Measurements from ENCODE around the gene ZNHIT6.
"Not testable (repeated sequence)": the region's sequence is repeated elsewhere in the genome, so short reads cannot be mapped to it uniquely, and the experiment has no call there.

ZNHIT6 gene

DNA sequence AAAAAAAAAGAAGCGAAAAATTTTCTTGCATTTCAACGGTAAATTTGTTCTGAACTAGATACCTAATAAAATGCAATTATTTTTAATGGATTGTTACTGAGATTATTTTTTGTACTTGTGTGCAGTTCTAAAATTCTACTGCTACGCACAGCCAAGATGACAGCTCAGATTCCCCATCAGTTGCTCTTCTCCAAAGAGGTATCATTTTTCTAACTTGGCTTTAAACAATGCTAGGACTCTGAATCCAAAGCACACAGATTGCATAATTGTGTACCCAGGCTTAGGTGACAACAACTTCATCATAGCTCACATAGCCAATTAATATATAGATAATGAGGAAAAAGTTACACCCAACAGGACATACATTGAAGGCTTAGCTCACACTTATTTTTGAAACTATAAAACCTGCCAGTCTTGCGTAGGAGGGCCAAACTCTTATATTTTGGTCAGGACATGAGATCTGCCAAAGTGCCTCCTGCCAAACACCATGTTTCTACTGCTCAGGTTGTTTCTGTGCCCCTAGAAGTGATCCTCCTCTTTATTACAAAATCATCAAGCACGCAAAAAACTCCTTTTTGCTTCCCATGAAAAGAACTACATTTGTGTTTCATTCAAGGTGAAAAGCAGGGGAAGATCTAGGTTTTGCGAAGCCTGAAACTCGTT is 10.6 kb upstream of the ZNHIT6 start:
- TF ChIP-seq CTCF (IDR thresholded peaks at IDR 0.05; ENCODE audit: unreplicated experiment in 3 of 3) = no peak
- no peaks in the 10 kb centered on the region for H3K27me3 Mint-ChIP-seq (ENCODE audit: low read depth)
- peaks cover 8% of the 10 kb centered on the region for H3K36me3 Mint-ChIP-seq (ENCODE audit: low read depth)
- H3K9me3 Mint-ChIP-seq = peaks cover 29% of the 10 kb centered on the region
- no peak overlapping the region for H3K27ac Mint-ChIP-seq
- H3K4me1 Mint-ChIP-seq = no peaks in the 10 kb centered on the region
- no peak overlapping the region for H3K4me3 Mint-ChIP-seq

GRCh38 chr1:85714418-85715114 is 6.3 kb upstream of the ZNHIT6 start:
- H3K9me3 Mint-ChIP-seq = peaks cover 12% of the 10 kb centered on the region
- H3K4me1 Mint-ChIP-seq; H3K4me3 Mint-ChIP-seq; H3K27me3 Mint-ChIP-seq (ENCODE audit: low read depth); H3K36me3 Mint-ChIP-seq (ENCODE audit: low read depth); H3K27ac Mint-ChIP-seq: not testable (repeated sequence)

GRCh38 chr1:85708829-85709227 is 595 bp upstream of the ZNHIT6 start:
- Mint-ChIP-seq H3K4me1 (peaks cover 4% of the 10 kb centered on the region), H3K27me3 (ENCODE audit: low read depth) (no peaks in the 10 kb centered on the region), H3K4me3 (no peak overlapping the region), H3K36me3 (ENCODE audit: low read depth) (peaks cover 24% of the 10 kb centered on the region), H3K27ac (no peak overlapping the region), H3K9me3 (peaks cover under 1% of the 10 kb centered on the region)
- TF ChIP-seq CTCF (IDR thresholded peaks at IDR 0.05; ENCODE audit: unreplicated experiment in 3 of 3) = peak in 1 of 3 experiments; percentile 8

DNA sequence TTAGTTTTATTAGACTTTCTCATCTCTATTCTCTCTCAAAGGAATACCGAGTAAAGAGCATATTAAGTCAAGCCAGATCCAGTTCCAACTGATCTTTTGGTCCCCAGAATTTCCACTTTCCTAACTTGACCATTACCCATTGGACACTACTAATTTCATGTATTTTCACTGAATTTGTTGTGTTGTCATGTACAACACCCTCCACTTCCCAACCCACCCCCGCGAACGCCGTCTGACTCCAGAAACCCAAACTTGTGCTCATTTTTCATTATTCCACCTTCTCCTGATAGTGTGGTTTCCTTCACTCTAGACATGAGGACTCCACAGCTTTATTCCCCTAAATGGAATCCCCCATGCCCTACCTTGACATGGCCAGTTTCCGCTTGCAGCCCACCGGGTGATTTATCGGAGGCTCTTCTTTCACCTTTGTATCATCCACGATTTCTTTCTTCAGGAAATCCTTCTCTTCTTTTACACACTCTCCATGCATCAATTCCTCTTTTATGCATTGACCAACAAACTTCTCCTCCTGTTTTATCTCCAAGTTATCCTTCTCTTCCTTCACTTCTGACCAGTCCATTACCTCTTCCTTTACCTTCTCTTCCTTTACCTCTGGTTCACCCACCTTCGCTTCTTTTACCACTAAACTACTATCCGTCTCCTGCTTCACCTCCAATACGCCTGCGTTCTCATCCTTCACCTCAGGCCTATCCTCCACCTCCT is 805 bp downstream of the ZNHIT6 start:
- no peak for TF ChIP-seq CTCF (IDR thresholded peaks at IDR 0.05; ENCODE audit: unreplicated experiment in 3 of 3)
- Mint-ChIP-seq H3K27me3 (ENCODE audit: low read depth) (no peaks in the 10 kb centered on the region), H3K36me3 (ENCODE audit: low read depth) (peaks cover 33% of the 10 kb centered on the region), H3K4me1 (peaks cover 4% of the 10 kb centered on the region), H3K4me3 (no peak overlapping the region), H3K27ac (no peak overlapping the region), H3K9me3 (no peaks in the 10 kb centered on the region)

DNA sequence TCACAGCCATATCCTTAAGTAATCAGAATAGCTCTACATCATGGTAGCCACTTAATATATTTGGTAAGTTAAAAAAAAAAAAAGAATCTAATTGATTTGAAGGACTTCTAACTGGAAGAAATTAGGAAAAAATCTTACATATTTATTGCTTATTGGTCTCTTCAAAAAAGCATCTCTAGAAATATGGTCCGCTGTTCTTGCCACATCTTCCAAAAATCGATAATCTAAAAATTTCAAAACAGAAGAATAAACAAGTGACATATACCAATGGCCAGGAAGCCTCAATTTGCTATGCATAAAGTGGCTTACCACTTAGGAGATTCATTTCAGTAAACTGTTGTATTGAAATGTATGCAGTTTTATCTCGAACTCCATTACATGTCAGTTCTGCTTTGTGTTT is 2.3 kb downstream of the ZNHIT6 start:
- TF ChIP-seq CTCF (IDR thresholded peaks at IDR 0.05; ENCODE audit: unreplicated experiment in 3 of 3) = no peak
- peaks cover 46% of the 10 kb centered on the region for H3K36me3 Mint-ChIP-seq (ENCODE audit: low read depth)

DNA sequence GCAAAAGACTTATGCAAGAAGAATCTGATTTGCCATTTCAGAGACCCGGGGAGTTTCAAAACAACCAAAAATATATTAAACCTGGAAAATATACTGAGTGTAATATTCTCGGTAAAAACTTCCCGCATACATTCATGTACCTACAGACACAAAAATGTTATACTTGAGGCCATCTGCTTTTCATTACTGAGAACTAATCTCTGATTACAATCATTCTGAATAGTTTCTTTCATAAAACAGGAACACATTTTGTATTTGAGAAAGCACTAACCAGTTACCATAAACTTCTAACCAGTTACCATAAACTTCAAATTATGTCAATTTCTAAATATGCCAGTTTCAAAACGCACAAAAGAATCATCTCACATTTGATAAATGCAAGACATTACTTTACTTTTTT is 7.8 kb downstream of the ZNHIT6 start:
- Mint-ChIP-seq H3K4me1 (no peaks in the 10 kb centered on the region), H3K27ac (no peak overlapping the region), H3K27me3 (ENCODE audit: low read depth) (no peaks in the 10 kb centered on the region), H3K9me3 (no peaks in the 10 kb centered on the region), H3K36me3 (ENCODE audit: low read depth) (peaks cover 63% of the 10 kb centered on the region), H3K4me3 (no peak overlapping the region)
- TF ChIP-seq CTCF (IDR thresholded peaks at IDR 0.05; ENCODE audit: unreplicated experiment in 3 of 3) = no peak

More for the DNA sequence above, 2.3 kb downstream of the ZNHIT6 start:
- no peaks in the 10 kb centered on the region for H3K27me3 Mint-ChIP-seq (ENCODE audit: low read depth)
- H3K4me3 Mint-ChIP-seq = peak overlapping the region; percentile 64 to 74 (median 70)
- H3K4me1 Mint-ChIP-seq = peaks cover 4% of the 10 kb centered on the region
- no peak overlapping the region for H3K27ac Mint-ChIP-seq
- no peaks in the 10 kb centered on the region for H3K9me3 Mint-ChIP-seq

All from nephron (organoid).